Pancreas (tissue), 10 donors: Measurements from ENCODE around the gene PPP2R2C. TPM values are rescaled to one million over a fixed set of nuclear protein-coding genes. Genes with fewer than 3 reads are reported as not detected.

ENCODE experiments used
- ATAC-seq, 4 donors: fragments of 200-7000 bp; cut with Tn5 transposase; one replicate each; pipeline versions ENCODE4 v1.8.0 to v1.9.1; 2020; ENCODE audit warnings: mild to moderate bottlenecking in 4 of 4, moderate library complexity in 4 of 4
- DNase-seq, 6 donors: peaks; one replicate each; pipeline ENCODE4 v3.0.0-alpha.2; 2020
- FAIRE-seq: peaks from 2 replicates; lab custom pipeline; 2012; peaks lifted over from hg19 to GRCh38; lab: Jason Lieb, UNC
- H3K27ac ChIP-seq, 4 donors: fragments of 200-600 bp; sonication (generic); 1 replicate in 3 of 4; 2 replicates in 1 of 4; pipeline versions ENCODE4 v1.5.0 to v1.8.0; 2020
- H3K27me3 ChIP-seq, 4 donors: fragments of 200-600 bp; one replicate each; pipeline ENCODE4 v1.8.0; 2021
- H3K36me3 ChIP-seq, 3 donors: fragments of 200-600 bp; sonication (generic) in 1 of 3; one replicate each; pipeline versions ENCODE4 v1.5.0 to v1.8.0; 2020 to 2021
- H3K4me1 ChIP-seq, 3 donors: fragments of 200-600 bp; one replicate each; pipeline ENCODE4 v1.8.0; 2021
- H3K4me3 ChIP-seq, 4 donors: fragments of 200-600 bp; sonication (generic) in 2 of 4; one replicate each; pipeline versions ENCODE4 v1.5.0 to v1.8.0; 2020 to 2021
- H3K9me3 ChIP-seq, 4 donors: fragments of 200-600 bp; one replicate each; pipeline ENCODE4 v1.8.0; 2021
- CTCF ChIP-seq, 4 donors: fragments of 200-600 bp; sonication (generic) in 3 of 4; IDR thresholded peaks; one replicate each; pipeline versions ENCODE4 v1.5.0 to v1.8.0; 2021; ENCODE audit warnings: antibody characterized with exemption in 4 of 4
- WGBS, 2 donors: extraction: QIAGEN DNeasy Blood & Tissue Kit; methylation state at CpG; one replicate each; pipeline ENCODE4 v1.1.7; 2013; 5-methylcytosine and 5-hydroxymethylcytosine counted together
- intact Hi-C, 3 donors: fragments of 100-400 bp; cut with DNase I; formaldehyde crosslinking; loops; one replicate each; pipeline versions ENCODE4 v1.11.1 to v1.14.2; 2022
- polyA plus RNA-seq, 2 donors: library from polyadenylated mRNA; stranded (reverse); fragments of 200-250 nt; gene quantifications; one replicate each; pipeline ENCODE4 v1.2.3, GENCODE V29; 2013
- total RNA-seq, 6 donors: library from RNA; stranded (reverse); fragmentation: NEBNext Ultra II Directional in 4 of 6; extraction: Animal tissue kit (Norgen Biotek cat#: 25700) in 4 of 6; gene quantifications; one replicate each; pipeline versions ENCODE4 v1.2.1 to v1.2.4, GENCODE V29; 2021 to 2023
- donor health status: healthy with polysubstance abuse.
- donor health status: DM: no; HTN: no; CAD: no; lungs with moderate emphysema.
- donor health status: DM: no; HTN: no; CAD: no.
- donor health status: control.
- donor health status: control.
- donor health status: Bipolar disorder and iron deficiency.
- donor health status: DM: yes; HTN: yes; CAD: no.
- donor health status: DM: no; HTN: no; CAD: no.
- donor health status: DM: no; HTN: no; CAD: no.
- donor health status: DM: yes; HTN: yes; CAD: no.

The PPP2R2C gene
- total and polyA plus RNA-seq, 8 donors = 0.05 to 2.0 (median 0.55) TPM

- no peaks in the 10 kb centered on the region for H3K4me1 ChIP-seq
- no peaks in the 10 kb centered on the region for H3K36me3 ChIP-seq
- WGBS, 2 donors = 70 to 77% methylated on average over 7 of the region's 7 CpGs
- FAIRE-seq (no peak), DNase-seq (no peak), ATAC-seq (no peak)
- no peak overlapping the region for H3K4me3 ChIP-seq
- TF ChIP-seq CTCF (IDR thresholded peaks at IDR 0.05) = no peak
- peaks cover 0 to 5% (median 2%) of the 10 kb centered on the region in 4 donors for H3K27me3 ChIP-seq
- H3K9me3 ChIP-seq = no peaks in the 10 kb centered on the region
- intact Hi-C loops = no loop called here
- no peak overlapping the region for H3K27ac ChIP-seq
Observed at GRCh38 chr4:6441758-6442157, 30.7 kb downstream of the PPP2R2C start.

- no peaks in the 10 kb centered on the region for H3K9me3 ChIP-seq
- H3K27ac ChIP-seq = no peak overlapping the region
- intact Hi-C loops = no loop called here
- H3K4me1 ChIP-seq = no peaks in the 10 kb centered on the region
- no peak for DNase-seq
- no peak for TF ChIP-seq CTCF (IDR thresholded peaks at IDR 0.05)
- H3K27me3 ChIP-seq = peaks cover 0 to 5% (median 2%) of the 10 kb centered on the region in 4 donors
- ATAC-seq = no peak
- H3K4me3 ChIP-seq = no peak overlapping the region
- FAIRE-seq = no peak
- no peaks in the 10 kb centered on the region for H3K36me3 ChIP-seq
- WGBS, 2 donors = 50 to 71% methylated on average over 6 of the region's 6 CpGs
Observed at GRCh38 chr4:6441202-6441582, 31.2 kb downstream of the PPP2R2C start.

- ATAC-seq = no peak
- WGBS, 2 donors = 54 to 63% methylated on average over 8 of the region's 8 CpGs
Observed at GRCh38 chr4:6440506-6441201, 31.8 kb downstream of the PPP2R2C start.

GRCh38 chr4:6439120-6439762 lies 33.2 kb downstream of the PPP2R2C start:
- TF ChIP-seq CTCF (IDR thresholded peaks at IDR 0.05) = no peak
- Histone ChIP-seq H3K9me3 (no peaks in the 10 kb centered on the region), H3K4me1 (no peaks in the 10 kb centered on the region), H3K27ac (no peak overlapping the region), H3K36me3 (no peaks in the 10 kb centered on the region), H3K4me3 (no peak overlapping the region), H3K27me3 (peaks cover 0 to 5% (median 0%) of the 10 kb centered on the region in 4 donors)
- intact Hi-C loops = no loop called here
- FAIRE-seq (no peak), DNase-seq (no peak), ATAC-seq (no peak)
- 50 to 51% methylated on average over 6 of the region's 6 CpGs for WGBS, 2 donors

More at GRCh38 chr4:6440506-6441201, 31.8 kb downstream of the PPP2R2C start:
- DNase-seq (no peak), FAIRE-seq (no peak)
- no peaks in the 10 kb centered on the region for H3K36me3 ChIP-seq
- no peak overlapping the region for H3K4me3 ChIP-seq
- H3K9me3 ChIP-seq = no peaks in the 10 kb centered on the region
- no peak overlapping the region for H3K27ac ChIP-seq
- H3K4me1 ChIP-seq = no peaks in the 10 kb centered on the region
- no peak for TF ChIP-seq CTCF (IDR thresholded peaks at IDR 0.05)
- peaks cover 0 to 5% (median 2%) of the 10 kb centered on the region in 4 donors for H3K27me3 ChIP-seq
- intact Hi-C loops = no loop called here

- no peak for FAIRE-seq
- Histone ChIP-seq H3K27me3 (no peaks in the 10 kb centered on the region), H3K4me1 (no peaks in the 10 kb centered on the region), H3K27ac (no peak overlapping the region), H3K36me3 (no peaks in the 10 kb centered on the region), H3K9me3 (no peaks in the 10 kb centered on the region), H3K4me3 (no peak overlapping the region)
- intact Hi-C loops = no loop called here
- WGBS, 2 donors = 63 to 66% methylated on average over 5 of the region's 5 CpGs
- TF ChIP-seq CTCF (IDR thresholded peaks at IDR 0.05) = no peak
- no peak for ATAC-seq
- no peak for DNase-seq
Observed at GRCh38 chr4:6437826-6438238, 34.6 kb downstream of the PPP2R2C start.
